Gastroesophageal sphincter (tissue), 4 donors: Measurements from ENCODE around the gene EFNA1. TPM values are rescaled to one million over a fixed set of nuclear protein-coding genes. Genes with fewer than 3 reads are reported as not detected.

Source experiments
- ATAC-seq: fragments of 150-250 bp; one replicate; pipeline ENCODE4 v1.9.1; 2016; ENCODE audit warnings: mild to moderate bottlenecking, moderate library complexity
- H3K27ac ChIP-seq, 4 donors: fragments of 200-600 bp; sonication (generic) in 3 of 4; 1 replicate in 3 of 4; 2 replicates in 1 of 4; pipeline ENCODE4 v1.5.1; 2016 to 2019
- H3K27me3 ChIP-seq: fragments of 200-600 bp; sonication (generic); one replicate; pipeline ENCODE4 v1.5.1; 2019
- H3K36me3 ChIP-seq, 2 donors: fragments of 200-600 bp; sonication (generic); one replicate each; pipeline ENCODE4 v1.5.1; 2019; ENCODE audit warnings: control low read depth in 1 of 2
- H3K4me1 ChIP-seq, 3 donors: fragments of 200-600 bp; sonication (generic); 1 replicate in 2 of 3; 2 replicates in 1 of 3; pipeline ENCODE4 v1.5.1; 2016 to 2019; ENCODE audit warnings: control low read depth in 2 of 3
- H3K4me3 ChIP-seq, 2 donors: fragments of 200-600 bp; sonication (generic); one replicate each; pipeline ENCODE4 v1.5.1; 2019; ENCODE audit warnings: mild to moderate bottlenecking in 1 of 2, moderate library complexity in 1 of 2
- H3K9me3 ChIP-seq, 3 donors: fragments of 200-600 bp; sonication (generic); one replicate each; pipeline ENCODE4 v1.5.1; 2017 to 2019; ENCODE audit warnings: control low read depth in 2 of 3
- EP300 ChIP-seq: sonication (generic); formaldehyde crosslinking; IDR thresholded peaks from one replicate; pipeline ENCODE4 v1.6.1; 2017; ENCODE audit warnings: antibody characterized with exemption, mild to moderate bottlenecking
- POLR2A ChIP-seq, 2 donors: fragments of 450-650 bp; IDR thresholded peaks; one replicate each; pipeline ENCODE4 v1.6.1; 2017; ENCODE audit warnings: antibody characterized with exemption in 2 of 2, mild to moderate bottlenecking in 2 of 2, moderate library complexity in 1 of 2
- POLR2AphosphoS5 ChIP-seq: sonication (generic); formaldehyde crosslinking; IDR thresholded peaks from one replicate; pipeline ENCODE4 v1.6.1; 2017; ENCODE audit warnings: antibody characterized with exemption
- WGBS, 2 donors: methylation state at CpG; one replicate each; pipeline ENCODE4 v1.1.5; 2018; ENCODE audit warnings: low coverage in 1 of 2; 5-methylcytosine and 5-hydroxymethylcytosine counted together
- total RNA-seq, 4 donors: library from RNA; depleted of rRNA; stranded (reverse); fragments of >200 nt; gene quantifications; one replicate each; pipeline ENCODE4 v1.1.0, GENCODE V29; 2016
- TF ChIP-seq, protein P1 (sequence below), 4 experiments: fragments of 200-600 bp in 2 of 4; fragments of 450-650 bp in 2 of 4; sonication (generic) in 1 of 4; IDR thresholded peaks; one replicate each; pipeline ENCODE4 v1.5.1; 2017 to 2019; ENCODE audit warnings: antibody characterized with exemption in 4 of 4, mild to moderate bottlenecking in 2 of 4, moderate library complexity in 2 of 4

EFNA1 gene
- total RNA-seq, 4 donors from 2014 or later, result 13.1 to 25.8 (median 16.1) TPM

GRCh38 chr1:155121249-155121648, 6.4 kb upstream of the EFNA1 start:
- Histone ChIP-seq H3K27me3 (peaks cover 6% of the 10 kb centered on the region), H3K9me3 (no peaks in the 10 kb centered on the region), H3K27ac (no peak overlapping the region), H3K4me1 (peaks cover 0 to 10% (median 8%) of the 10 kb centered on the region in 3 donors), H3K4me3 (no peak overlapping the region), H3K36me3 (no peaks in the 10 kb centered on the region)
- TF ChIP-seq, protein P1, sequence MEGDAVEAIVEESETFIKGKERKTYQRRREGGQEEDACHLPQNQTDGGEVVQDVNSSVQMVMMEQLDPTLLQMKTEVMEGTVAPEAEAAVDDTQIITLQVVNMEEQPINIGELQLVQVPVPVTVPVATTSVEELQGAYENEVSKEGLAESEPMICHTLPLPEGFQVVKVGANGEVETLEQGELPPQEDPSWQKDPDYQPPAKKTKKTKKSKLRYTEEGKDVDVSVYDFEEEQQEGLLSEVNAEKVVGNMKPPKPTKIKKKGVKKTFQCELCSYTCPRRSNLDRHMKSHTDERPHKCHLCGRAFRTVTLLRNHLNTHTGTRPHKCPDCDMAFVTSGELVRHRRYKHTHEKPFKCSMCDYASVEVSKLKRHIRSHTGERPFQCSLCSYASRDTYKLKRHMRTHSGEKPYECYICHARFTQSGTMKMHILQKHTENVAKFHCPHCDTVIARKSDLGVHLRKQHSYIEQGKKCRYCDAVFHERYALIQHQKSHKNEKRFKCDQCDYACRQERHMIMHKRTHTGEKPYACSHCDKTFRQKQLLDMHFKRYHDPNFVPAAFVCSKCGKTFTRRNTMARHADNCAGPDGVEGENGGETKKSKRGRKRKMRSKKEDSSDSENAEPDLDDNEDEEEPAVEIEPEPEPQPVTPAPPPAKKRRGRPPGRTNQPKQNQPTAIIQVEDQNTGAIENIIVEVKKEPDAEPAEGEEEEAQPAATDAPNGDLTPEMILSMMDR (IDR thresholded peaks at IDR 0.05), result no peak
- TF ChIP-seq POLR2A (IDR thresholded peaks at IDR 0.05), result no peak
- TF ChIP-seq EP300, result no peak
- no peak for TF ChIP-seq POLR2AphosphoS5
- no peak for ATAC-seq
- 78 to 84% methylated on average over 1 to 2 of the region's 2 CpGs for WGBS, 2 donors

DNA sequence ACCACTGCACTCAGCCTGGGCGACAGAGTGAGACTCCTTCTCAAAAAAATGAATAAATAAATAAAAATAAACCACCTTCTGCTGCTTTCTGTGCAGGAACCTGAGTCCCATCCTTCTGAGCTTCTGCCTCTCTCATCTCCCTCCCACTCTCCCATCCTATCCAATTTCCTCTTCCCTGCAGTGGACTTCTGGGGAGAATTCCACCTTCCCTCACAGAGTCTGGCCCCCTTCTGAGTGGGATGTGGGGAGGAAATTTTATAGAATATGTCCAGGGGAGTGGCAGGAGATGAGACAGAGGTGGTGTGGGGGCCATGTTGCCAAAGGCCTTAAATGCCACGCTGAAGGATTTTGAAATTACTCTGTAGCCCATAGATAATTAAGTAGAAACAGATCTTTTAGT, 5.4 kb upstream of the EFNA1 start:
- Histone ChIP-seq H3K27ac (no peak overlapping the region), H3K9me3 (no peaks in the 10 kb centered on the region), H3K36me3 (no peaks in the 10 kb centered on the region), H3K4me3 (no peak overlapping the region), H3K4me1 (peaks cover 0 to 21% (median 17%) of the 10 kb centered on the region in 3 donors), H3K27me3 (peaks cover 6% of the 10 kb centered on the region)
- WGBS, 2 donors, result 63 to 73% methylated on average over 1 to 2 of the region's 2 CpGs
- no peak for ATAC-seq
- no peak for TF ChIP-seq POLR2AphosphoS5
- TF ChIP-seq, protein P1 (IDR thresholded peaks at IDR 0.05), result no peak
- TF ChIP-seq POLR2A (IDR thresholded peaks at IDR 0.05), result no peak
- no peak for TF ChIP-seq EP300

DNA sequence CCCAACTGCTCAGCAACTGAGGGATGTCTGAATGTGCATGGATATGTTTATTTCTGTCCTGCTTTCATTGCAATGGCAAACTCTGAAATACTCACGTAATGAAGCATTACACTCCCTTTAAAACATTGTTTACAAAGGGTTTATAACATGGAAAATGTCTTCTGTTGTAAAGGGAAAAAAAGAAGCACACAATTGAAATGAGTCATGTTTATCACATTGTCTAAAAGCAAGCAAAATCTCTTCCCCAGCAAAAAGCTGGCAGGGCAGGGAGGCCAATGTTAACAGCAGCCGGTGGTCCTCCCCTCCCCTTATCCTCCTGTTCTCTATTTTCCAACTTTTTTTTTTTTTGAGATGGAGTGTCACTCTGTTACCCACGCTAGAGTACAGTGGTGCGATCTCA, 3.9 kb upstream of the EFNA1 start:
- WGBS, 2 donors, result 42 to 53% methylated on average over 4 of the region's 4 CpGs
- no peak overlapping the region for H3K27ac ChIP-seq
- no peaks in the 10 kb centered on the region for H3K27me3 ChIP-seq
- TF ChIP-seq POLR2AphosphoS5 (no peak), POLR2A (IDR thresholded peaks at IDR 0.05) (no peak)
- H3K9me3 ChIP-seq, result no peaks in the 10 kb centered on the region
- ATAC-seq, result no peak
- no peak overlapping the region for H3K4me3 ChIP-seq
- H3K36me3 ChIP-seq, result no peaks in the 10 kb centered on the region
- H3K4me1 ChIP-seq, result peaks cover 0 to 34% (median 23%) of the 10 kb centered on the region in 3 donors

- WGBS, 2 donors, result 60 to 87% methylated on average over 3 to 7 of the region's 16 CpGs
- ATAC-seq, result no peak
- H3K27me3 ChIP-seq, result no peaks in the 10 kb centered on the region
- TF ChIP-seq, protein P1 (IDR thresholded peaks at IDR 0.05), result no peak
- TF ChIP-seq POLR2A (IDR thresholded peaks at IDR 0.05), result no peak
- TF ChIP-seq POLR2AphosphoS5, result no peak
- TF ChIP-seq EP300, result no peak
- no peaks in the 10 kb centered on the region for H3K9me3 ChIP-seq
- no peak overlapping the region for H3K4me3 ChIP-seq
- peak overlapping the region in 3 of 4 donors; percentile 84 to 99 (median 91) for H3K27ac ChIP-seq
- no peaks in the 10 kb centered on the region for H3K36me3 ChIP-seq
- H3K4me1 ChIP-seq, result peaks cover 0 to 44% (median 27%) of the 10 kb centered on the region in 3 donors
These were observed 2.9 kb upstream of the EFNA1 start for GRCh38 chr1:155124503-155125463.

DNA sequence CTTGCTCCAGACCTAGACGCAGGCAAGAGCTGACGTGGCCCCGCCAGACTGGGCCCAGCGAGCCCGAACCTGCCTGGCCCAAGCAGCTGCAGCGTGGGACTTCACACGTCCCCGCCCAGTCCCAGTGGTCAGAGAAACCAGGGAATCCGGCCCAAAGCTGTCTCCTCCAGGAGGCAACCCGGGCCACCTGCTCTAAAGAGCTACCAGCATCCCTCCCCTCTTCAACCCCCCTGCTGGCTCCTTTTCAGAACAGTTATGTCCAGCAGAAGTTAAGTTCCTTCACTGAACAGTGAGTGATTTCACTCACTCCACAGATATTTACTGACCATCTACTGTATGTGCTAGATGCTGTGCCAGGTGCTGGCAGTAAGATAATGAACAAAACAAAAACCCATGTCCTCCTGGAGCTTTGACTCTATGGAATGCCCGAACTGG, 2.1 kb upstream of the EFNA1 start:
- WGBS, 2 donors, result 20% methylated on average over 1 of the region's 11 CpGs; no CpG with 5 or more reads in 1 of the 2 donors
- H3K9me3 ChIP-seq, result no peaks in the 10 kb centered on the region
- H3K27me3 ChIP-seq, result no peaks in the 10 kb centered on the region
- H3K4me3 ChIP-seq, result no peak overlapping the region
- H3K36me3 ChIP-seq, result no peaks in the 10 kb centered on the region
- TF ChIP-seq, protein P1 (IDR thresholded peaks at IDR 0.05), result no peak
- TF ChIP-seq POLR2A (IDR thresholded peaks at IDR 0.05) (no peak), EP300 (no peak), POLR2AphosphoS5 (no peak)
- no peak for ATAC-seq
- H3K4me1 ChIP-seq, result peaks cover 0 to 51% (median 30%) of the 10 kb centered on the region in 3 donors
- peak overlapping the region in 3 of 4 donors; percentile 84 to 99 (median 91) for H3K27ac ChIP-seq
